CD14-positive monocyte (primary cell): Measurements from ENCODE around the gene CENPF. TPM values are rescaled to one million over a fixed set of nuclear protein-coding genes. Genes with fewer than 3 reads are reported as not detected.

Experiments
- DNase-seq, 3 donors: peaks; one replicate each; pipeline ENCODE4 v3.0.0-alpha.2; 2011 to 2022
- H2AFZ ChIP-seq: 2 replicates; pipeline ENCODE4 v1.6.0; 2012; ENCODE audit warnings: mild to moderate bottlenecking, low read depth, low read length, inconsistent platforms; ENCODE audit not compliant: insufficient read depth, poor library complexity, severe bottlenecking
- H3K27ac ChIP-seq, 2 donors: 1 replicate in 1 of 2; 2 replicates in 1 of 2; pipeline ENCODE4 v1.5.1; 2012 to 2013; ENCODE audit warnings: low read length in 2 of 2, control low read depth in 1 of 2, inconsistent platforms in 1 of 2, low read depth in 1 of 2, mild to moderate bottlenecking in 1 of 2
- H3K27me3 ChIP-seq, 2 donors: one replicate each; pipeline versions ENCODE4 v1.6.0 to v1.6.1; 2011 to 2013; ENCODE audit warnings: low read length in 2 of 2; ENCODE audit not compliant: control insufficient read depth in 2 of 2, insufficient read depth in 2 of 2
- H3K36me3 ChIP-seq, 2 donors: replicated peaks in 1 of 2; 1 replicate in 1 of 2; 2 replicates in 1 of 2; pipeline versions ENCODE4 v1.5.1 to v1.6.1; 2012 to 2013; ENCODE audit warnings: low read length in 2 of 2, control low read depth in 1 of 2, inconsistent platforms in 1 of 2, mild to moderate bottlenecking in 1 of 2; ENCODE audit not compliant: insufficient read depth in 2 of 2, control insufficient read depth in 1 of 2
- H3K4me1 ChIP-seq, 2 donors: 1 replicate in 1 of 2; 2 replicates in 1 of 2; pipeline versions ENCODE4 v1.5.1 to v1.6.1; 2012 to 2013; ENCODE audit warnings: low read length in 2 of 2, control low read depth in 1 of 2, inconsistent platforms in 1 of 2, mild to moderate bottlenecking in 1 of 2, moderate library complexity in 1 of 2; ENCODE audit not compliant: insufficient read depth in 2 of 2, control insufficient read depth in 1 of 2
- H3K4me2 ChIP-seq: replicated peaks from 2 replicates; pipeline ENCODE3; 2012; ENCODE audit warnings: low read length, moderate library complexity, mild to moderate bottlenecking; ENCODE audit not compliant: poor library complexity, severe bottlenecking; ENCODE audit errors: extremely low read depth
- H3K4me3 ChIP-seq, 3 experiments: fragments of 200-600 bp in 1 of 3; sonication (generic) in 1 of 3; replicated peaks in 1 of 3; 1 replicate in 2 of 3; 2 replicates in 1 of 3; pipeline ENCODE4 v1.5.1; 2011 to 2013; ENCODE audit warnings: low read length in 3 of 3, mild to moderate bottlenecking in 3 of 3, control low read depth in 2 of 3, low read depth in 2 of 3, inconsistent platforms in 1 of 3, moderate library complexity in 1 of 3
- H3K79me2 ChIP-seq: 2 replicates; pipeline ENCODE4 v1.6.0; 2012; ENCODE audit warnings: mild to moderate bottlenecking, control low read depth, inconsistent platforms, low read length, moderate library complexity; ENCODE audit not compliant: insufficient read depth
- H3K9ac ChIP-seq: 2 replicates; pipeline ENCODE4 v1.6.0; 2017; ENCODE audit warnings: low read length, mild to moderate bottlenecking; ENCODE audit not compliant: insufficient read depth, poor library complexity, severe bottlenecking
- H3K9me3 ChIP-seq, 2 donors: replicated peaks in 1 of 2; 1 replicate in 1 of 2; 2 replicates in 1 of 2; pipeline versions ENCODE4 v1.5.1 to v1.6.1; 2012 to 2013; ENCODE audit warnings: low read length in 2 of 2, control low read depth in 1 of 2; ENCODE audit not compliant: control insufficient read depth in 1 of 2, insufficient read depth in 1 of 2
- H4K20me1 ChIP-seq: 2 replicates; pipeline ENCODE4 v1.6.0; 2012; ENCODE audit warnings: mild to moderate bottlenecking, low read length, control low read depth, moderate library complexity; ENCODE audit not compliant: insufficient read depth
- H3K27ac Mint-ChIP-seq, 7 donors: one replicate each; pipeline ENCODE4 v1.8.0; 2020; ENCODE audit warnings: mild to moderate bottlenecking in 7 of 7, mixed read lengths in 7 of 7, moderate library complexity in 6 of 7, inconsistent platforms in 2 of 7
- H3K27me3 Mint-ChIP-seq, 3 donors: one replicate each; pipeline ENCODE4 v1.8.0; 2021 to 2022; ENCODE audit warnings: low read depth in 3 of 3, mild to moderate bottlenecking in 3 of 3, mixed read lengths in 3 of 3, moderate library complexity in 3 of 3, inconsistent platforms in 1 of 3
- H3K36me3 Mint-ChIP-seq, 2 donors: one replicate each; pipeline ENCODE4 v1.8.0; 2020; ENCODE audit warnings: mixed read lengths in 2 of 2, inconsistent platforms in 1 of 2, mild to moderate bottlenecking in 1 of 2
- H3K4me1 Mint-ChIP-seq: one replicate; pipeline ENCODE4 v1.8.0; 2020; ENCODE audit warnings: mild to moderate bottlenecking, mixed read lengths
- H3K4me3 Mint-ChIP-seq, 2 donors: one replicate each; pipeline ENCODE4 v1.8.0; 2020; ENCODE audit warnings: mild to moderate bottlenecking in 2 of 2, mixed read lengths in 2 of 2, moderate library complexity in 1 of 2
- H3K9me3 Mint-ChIP-seq, 7 donors: one replicate each; pipeline ENCODE4 v1.8.0; 2020 to 2022; ENCODE audit warnings: mixed read lengths in 7 of 7, mild to moderate bottlenecking in 6 of 7, moderate library complexity in 6 of 7, inconsistent platforms in 2 of 7
- CTCF ChIP-seq: fragments of 200-600 bp; IDR thresholded peaks from one replicate; pipeline ENCODE4 v1.8.0; 2022; ENCODE audit warnings: antibody characterized with exemption, mild to moderate bottlenecking
- WGBS: methylation state at CpG from one replicate; pipeline ENCODE4 v1.1.5; 2013; ENCODE audit warnings: missing lambda C conversion rate; ENCODE audit not compliant: insufficient coverage; 5-methylcytosine and 5-hydroxymethylcytosine counted together
- intact Hi-C, 2 donors: fragments of 100-400 bp; cut with micrococcal nuclease; formaldehyde crosslinking; loops; one replicate each; pipeline versions ENCODE4 v1.15.0 to v1.15.1; 2023
- polyA minus RNA-seq: library from RNA; depleted of rRNA, polyadenylated mRNA; stranded (reverse); fragments of >200 nt; gene quantifications from 2 replicates; pipeline ENCODE4 v1.2.3, GENCODE V29; 2012
- polyA plus RNA-seq, 3 donors: library from polyadenylated mRNA; depleted of rRNA in 1 of 3; unstranded in 2 of 3; stranded (reverse) in 1 of 3; fragments of 300-500 nt in 2 of 3; fragments of >200 nt in 1 of 3; fragmentation: Illumina TruSeq in 2 of 3; gene quantifications; 1 replicate in 2 of 3; 2 replicates in 1 of 3; pipeline ENCODE4 v1.2.3, GENCODE V29; 2012 to 2021
- total RNA-seq, 12 experiments: library from RNA in 1 of 12; stranded (reverse) in 1 of 12; fragments of 120-200 nt in 1 of 12; gene quantifications; one replicate each; pipeline ENCODE4 v1.2.4 and lab custom pipeline; 2013 to 2026; ENCODE audit warnings: mixed read lengths in 6 of 12, inconsistent platforms in 1 of 12

CENPF gene
- 0.64 TPM for total RNA-seq (2013)
- polyA plus RNA-seq = under 1 TPM in 2 of 3 donors, not detected in 1; 0.01 to 0.29 TPM
- 0.08 and 0.14 TPM in 2 replicates for polyA minus RNA-seq
- total RNA-seq (lab: John Stamatoyannopoulos, UW) = 1.6 to 115 (median 2.0) reads per million in 11 experiments

DNA sequence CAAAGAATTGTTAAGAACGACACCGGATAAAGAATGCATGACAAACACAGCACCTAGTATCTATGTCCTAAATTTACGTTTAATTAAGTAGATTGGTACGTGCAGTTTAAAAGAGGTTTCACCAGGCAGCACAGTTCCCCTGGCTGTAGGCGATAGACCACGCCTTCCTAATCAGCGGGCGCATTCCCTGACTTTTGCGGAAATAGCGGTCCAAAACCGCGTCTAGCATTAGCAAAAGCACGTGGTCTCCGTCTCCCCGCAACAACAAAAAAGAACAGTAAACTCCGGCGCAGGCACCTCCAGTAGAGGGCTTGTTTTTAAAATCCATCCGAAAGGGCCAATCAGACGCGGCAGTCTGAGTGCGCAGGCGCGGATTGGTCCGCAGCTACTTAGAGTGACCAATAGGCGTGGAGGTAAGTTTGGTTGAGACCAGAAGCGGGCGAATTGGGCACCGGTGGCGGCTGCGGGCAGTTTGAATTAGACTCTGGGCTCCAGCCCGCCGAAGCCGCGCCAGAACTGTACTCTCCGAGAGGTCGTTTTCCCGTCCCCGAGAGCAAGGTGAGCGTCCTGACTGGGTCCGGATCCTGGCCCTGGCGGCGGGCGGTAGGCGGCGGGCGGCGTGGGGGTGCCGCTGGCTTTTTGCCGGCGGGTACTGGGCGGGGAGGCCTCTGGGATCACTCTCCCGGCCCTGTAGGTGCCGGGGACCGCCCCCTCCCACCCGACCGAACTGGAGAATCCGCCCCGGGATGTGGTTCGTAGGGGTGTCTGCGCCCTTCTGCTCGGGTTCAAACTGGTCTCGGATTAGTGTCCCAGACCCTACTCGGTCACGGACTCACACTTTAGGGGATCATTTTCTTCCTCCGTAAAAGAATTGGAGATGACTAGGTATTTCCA lies at the start of gene CENPF:
Gene CENPF, plus strand, starts transcription at position 432 of the 894 bp plus-strand sequence. CDS start 10,560 bp downstream, outside the sequence.
- DNase-seq = peak; percentile 98
- no peak for TF ChIP-seq CTCF
- Histone ChIP-seq H3K4me2 (peak within 1 kb of the TSS; percentile 100), H3K27ac (peak within 1 kb of the TSS in 1 of 2 donors; percentile 48), H3K79me2 (peaks cover 49% of the 10 kb centered on the region), H3K9ac (peak within 1 kb of the TSS; percentile 57), H3K4me1 (peaks cover 17 to 22% of the 10 kb centered on the region in 2 donors), H2AFZ (peak within 1 kb of the TSS; percentile 96), H3K27me3 (no peaks in the 10 kb centered on the region), H3K9me3 (peaks cover 0 to 7% of the 10 kb centered on the region in 2 donors), H3K36me3 (no peaks in the 10 kb centered on the region), H3K4me3 (peak within 1 kb of the TSS; percentile 66 to 95 (median 78)), H4K20me1 (no peaks in the 10 kb centered on the region)
- peak within 1 kb of the TSS; percentile 94 to 96 for H3K4me3 Mint-ChIP-seq
- peaks cover 0 to 4% (median 0%) of the 10 kb centered on the region in 7 donors for H3K9me3 Mint-ChIP-seq
- intact Hi-C loops = no loop called here
- peaks cover 21% of the 10 kb centered on the region for H3K4me1 Mint-ChIP-seq
- peaks cover 0 to 20% of the 10 kb centered on the region in 2 donors for H3K36me3 Mint-ChIP-seq
- WGBS = under 1% methylated on average over 62 of the region's 65 CpGs
- peak within 1 kb of the TSS; percentile 40 to 92 (median 74) for H3K27ac Mint-ChIP-seq
- H3K27me3 Mint-ChIP-seq = peaks cover 1 to 4% (median 1%) of the 10 kb centered on the region in 3 donors

- intact Hi-C loops = no loop called here
- Mint-ChIP-seq H3K9me3 (no peaks in the 10 kb centered on the region), H3K4me1 (peaks cover 6% of the 10 kb centered on the region), H3K36me3 (no peaks in the 10 kb centered on the region), H3K27me3 (peaks cover 10 to 22% (median 18%) of the 10 kb centered on the region in 3 donors), H3K27ac (no peak overlapping the region), H3K4me3 (no peak overlapping the region)
- H3K27ac ChIP-seq = no peak overlapping the region
- no peak overlapping the region for H2AFZ ChIP-seq
- H3K4me1 ChIP-seq = peaks cover 0 to 5% of the 10 kb centered on the region in 2 donors
- H3K4me3 ChIP-seq = no peak overlapping the region
- no peak for TF ChIP-seq CTCF
- H3K79me2 ChIP-seq = no peaks in the 10 kb centered on the region
- no peaks in the 10 kb centered on the region for H3K36me3 ChIP-seq
- H4K20me1 ChIP-seq = no peaks in the 10 kb centered on the region
- no peak overlapping the region for H3K4me2 ChIP-seq
- DNase-seq = peak in 2 of 3 donors; percentile 6 to 46
- no peaks in the 10 kb centered on the region for H3K9me3 ChIP-seq
- no peak overlapping the region for H3K9ac ChIP-seq
- no CpG with 5 or more reads among the region's 8 CpGs for WGBS
- H3K27me3 ChIP-seq = peaks cover 3 to 7% of the 10 kb centered on the region in 2 donors
These were observed 44.9 kb upstream of the CENPF start for GRCh38 chr1:214557952-214558735.
